HEK293 (cell line): ENCODE data around the gene RRM1.

ENCODE experiments used
- CTCF ChIA-PET: fragments of 350-600 bp; formaldehyde crosslinking; extraction: SDS; loops from one replicate; lab custom pipeline; 2021; ENCODE audit warnings: antibody characterized with exemption; lab: Yijun Ruan, JAX
- POLR2A ChIA-PET: fragments of 300-600 bp; formaldehyde crosslinking; extraction: SDS; loops from one replicate; lab custom pipeline; 2020; ENCODE audit warnings: antibody characterized with exemption, inconsistent platforms; lab: Yijun Ruan, JAX
- H3K27ac ChIP-seq: fragments of 200-500 bp; sonication (Bioruptor generic); 2 replicates; pipeline ENCODE4 v1.5.1; 2014; ENCODE audit warnings: low read depth, low read length, control low read depth, inconsistent platforms; ENCODE audit errors: extremely low read depth
- H3K36me3 ChIP-seq, 2 experiments: fragments of 200-500 bp in 1 of 2; sonication (Bioruptor generic) in 1 of 2; 1 replicate in 1 of 2; 2 replicates in 1 of 2; pipeline ENCODE4 v1.5.1; 2014 to 2017; ENCODE audit warnings: inconsistent platforms in 2 of 2, low read length in 2 of 2; ENCODE audit not compliant: control insufficient read depth in 2 of 2, insufficient read depth in 1 of 2
- H3K4me1 ChIP-seq: fragments of 200-500 bp; sonication (Bioruptor generic); 2 replicates; pipeline ENCODE4 v1.5.1; 2014; ENCODE audit warnings: mild to moderate bottlenecking, low read length, inconsistent platforms; ENCODE audit not compliant: control insufficient read depth, insufficient read depth
- H3K4me3 ChIP-seq: 2 replicates; pipeline ENCODE4 v1.5.1; 2011; ENCODE audit warnings: low read depth, mild to moderate bottlenecking, control low read depth, low read length, moderate library complexity
- H3K9me3 ChIP-seq: fragments of 200-500 bp; sonication (Bioruptor generic); 2 replicates; pipeline ENCODE4 v1.5.1; 2014; ENCODE audit warnings: low read depth, low read length, inconsistent platforms; ENCODE audit not compliant: control insufficient read depth, insufficient read depth
- MZF1 ChIP-seq: fragments of 450-650 bp; formaldehyde crosslinking; IDR thresholded peaks from 2 replicates; pipeline ENCODE4 v1.5.1; 2017; ENCODE audit warnings: missing biosample characterization, missing genetic modification characterization, borderline replicate concordance
- SALL2 ChIP-seq: fragments of 450-650 bp; formaldehyde crosslinking; IDR thresholded peaks from 2 replicates; pipeline ENCODE4 v1.5.0; 2017; ENCODE audit warnings: missing biosample characterization, mild to moderate bottlenecking, missing genetic modification characterization, borderline replicate concordance
- SETDB1 ChIP-seq: IDR thresholded peaks from one replicate; pipeline ENCODE4 v1.6.1; 2017; ENCODE audit warnings: mild to moderate bottlenecking, low read length, moderate library complexity, mixed read lengths; ENCODE audit not compliant: insufficient read length
- WT1 ChIP-seq: fragments of 450-650 bp; formaldehyde crosslinking; IDR thresholded peaks from 2 replicates; pipeline ENCODE4 v1.5.1; 2016; ENCODE audit warnings: missing biosample characterization, missing genetic modification characterization
- ZBTB17 ChIP-seq: fragments of 450-650 bp; formaldehyde crosslinking; IDR thresholded peaks from 2 replicates; pipeline ENCODE4 v1.5.1; 2016; ENCODE audit warnings: missing biosample characterization, missing genetic modification characterization
- ZBTB48 ChIP-seq: fragments of 450-650 bp; formaldehyde crosslinking; IDR thresholded peaks from 2 replicates; pipeline ENCODE4 v1.5.1; 2016; ENCODE audit warnings: missing biosample characterization, missing genetic modification characterization
- ZBTB8A ChIP-seq: fragments of 450-650 bp; formaldehyde crosslinking; IDR thresholded peaks from 2 replicates; pipeline ENCODE4 v1.5.1; 2016; ENCODE audit warnings: missing biosample characterization, missing genetic modification characterization
- ZNF10 ChIP-seq: fragments of 450-650 bp; formaldehyde crosslinking; IDR thresholded peaks from 2 replicates; pipeline ENCODE4 v1.5.1; 2017; ENCODE audit warnings: missing biosample characterization, missing genetic modification characterization
- ZNF133 ChIP-seq: fragments of 450-650 bp; formaldehyde crosslinking; IDR thresholded peaks from 2 replicates; pipeline ENCODE4 v1.5.1; 2016; ENCODE audit warnings: missing biosample characterization, missing genetic modification characterization
- ZNF2 ChIP-seq: fragments of 450-650 bp; formaldehyde crosslinking; IDR thresholded peaks from 2 replicates; pipeline ENCODE4 v1.5.1; 2016; ENCODE audit warnings: missing biosample characterization, missing genetic modification characterization
- ZNF202 ChIP-seq: fragments of 450-650 bp; formaldehyde crosslinking; IDR thresholded peaks from 2 replicates; pipeline ENCODE4 v1.5.1; 2016; ENCODE audit warnings: missing biosample characterization, missing genetic modification characterization, borderline replicate concordance
- ZNF274 ChIP-seq, 2 experiments: fragments of 200-500 bp in 1 of 2; fragments of 450-650 bp in 1 of 2; sonication (Bioruptor generic) in 1 of 2; formaldehyde crosslinking in 1 of 2; IDR thresholded peaks; 2 replicates each; pipeline versions ENCODE4 v1.5.1 to v1.6.1; 2014 to 2016; ENCODE audit warnings: borderline replicate concordance in 1 of 2, inconsistent platforms in 1 of 2, low read length in 1 of 2, missing biosample characterization in 1 of 2, missing genetic modification characterization in 1 of 2
- ZNF366 ChIP-seq: fragments of 450-650 bp; formaldehyde crosslinking; conservative IDR thresholded peaks from 2 replicates; pipeline ENCODE4 v1.5.1; 2016; ENCODE audit warnings: missing biosample characterization, missing genetic modification characterization
- ZNF514 ChIP-seq: fragments of 450-650 bp; formaldehyde crosslinking; IDR thresholded peaks from 2 replicates; pipeline ENCODE4 v1.5.1; 2016; ENCODE audit warnings: missing biosample characterization, missing genetic modification characterization
- ZNF548 ChIP-seq: fragments of 450-650 bp; formaldehyde crosslinking; IDR thresholded peaks from 2 replicates; pipeline ENCODE4 v1.5.1; 2016; ENCODE audit warnings: missing biosample characterization, missing genetic modification characterization
- ZNF549 ChIP-seq: fragments of 450-650 bp; IDR thresholded peaks from 2 replicates; pipeline ENCODE4 v1.5.1; 2018; ENCODE audit warnings: missing biosample characterization, missing genetic modification characterization, mild to moderate bottlenecking, inconsistent platforms, moderate library complexity
- ZNF558 ChIP-seq: fragments of 450-650 bp; formaldehyde crosslinking; IDR thresholded peaks from 2 replicates; pipeline ENCODE4 v1.5.1; 2016; ENCODE audit warnings: missing biosample characterization, missing genetic modification characterization
- ZNF561 ChIP-seq: fragments of 450-650 bp; IDR thresholded peaks from 2 replicates; pipeline ENCODE4 v1.5.1; 2018; ENCODE audit warnings: missing biosample characterization, missing genetic modification characterization, borderline replicate concordance
- ZNF610 ChIP-seq: fragments of 450-650 bp; formaldehyde crosslinking; IDR thresholded peaks from 2 replicates; pipeline ENCODE4 v1.5.1; 2016; ENCODE audit warnings: missing biosample characterization, missing genetic modification characterization, borderline replicate concordance
- ZNF621 ChIP-seq: fragments of 450-650 bp; formaldehyde crosslinking; IDR thresholded peaks from 2 replicates; pipeline ENCODE4 v1.5.1; 2017; ENCODE audit warnings: missing biosample characterization, missing genetic modification characterization
- TF ChIP-seq, protein P1 (sequence below): fragments of 450-650 bp; formaldehyde crosslinking; IDR thresholded peaks from 2 replicates; pipeline ENCODE4 v1.5.1; 2017; ENCODE audit warnings: missing biosample characterization, mild to moderate bottlenecking, missing genetic modification characterization, moderate library complexity
- TF ChIP-seq, protein P2 (sequence below): IDR thresholded peaks from 2 replicates; pipeline ENCODE4 v1.6.1; 2011; ENCODE audit warnings: mild to moderate bottlenecking, low read depth, low read length, borderline replicate concordance
- TF ChIP-seq, protein P3 (sequence below): fragments of 450-650 bp; formaldehyde crosslinking; IDR thresholded peaks from 2 replicates; pipeline ENCODE4 v1.5.1; 2017; ENCODE audit warnings: missing biosample characterization, missing genetic modification characterization
- TF ChIP-seq, protein P4 (sequence below): fragments of 450-650 bp; formaldehyde crosslinking; IDR thresholded peaks from 2 replicates; pipeline ENCODE4 v1.5.1; 2016; ENCODE audit warnings: missing biosample characterization, missing genetic modification characterization

Gene RRM1

DNA sequence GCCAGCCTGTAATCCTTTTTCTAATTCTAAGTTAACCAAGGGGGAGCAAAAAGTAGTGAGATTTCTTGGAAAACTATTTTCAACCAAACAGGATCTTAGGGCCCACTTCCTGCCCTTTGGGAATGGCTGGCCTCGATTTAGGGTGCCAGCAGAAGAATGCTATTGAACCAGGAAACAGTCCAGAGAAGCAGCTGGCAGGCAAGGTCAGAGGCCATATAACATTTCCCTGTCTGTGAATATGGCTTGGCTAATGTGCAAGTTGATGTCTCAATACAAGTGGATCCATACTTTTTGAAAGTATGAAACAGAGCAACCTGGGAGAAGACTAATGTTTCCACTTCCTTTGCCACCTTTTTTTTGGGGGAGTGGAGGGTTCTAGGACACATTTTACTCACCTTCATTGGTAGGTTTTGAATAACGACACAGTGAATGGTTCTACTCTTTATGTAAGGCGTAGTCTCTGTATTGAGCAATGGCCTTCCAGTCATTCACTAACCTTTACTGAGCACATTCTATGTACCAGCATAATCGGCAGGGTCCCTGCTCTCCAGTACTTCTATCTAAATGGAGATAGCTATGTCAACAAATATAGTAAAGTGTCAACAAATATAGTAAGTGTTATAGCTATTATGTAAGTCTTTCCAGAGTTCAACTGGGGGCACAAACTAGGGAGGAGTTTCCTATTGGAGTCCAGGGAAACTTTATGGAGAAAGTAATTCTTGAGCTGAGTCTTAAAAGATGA, 34.2 kb upstream of the RRM1 start:
- POLR2A ChIA-PET: no interaction called here
- Histone ChIP-seq H3K9me3 (no peaks in the 10 kb centered on the region), H3K4me1 (no peaks in the 10 kb centered on the region), H3K4me3 (no peak overlapping the region)
- no peak for TF ChIP-seq ZNF549
- peak; percentile 30 for TF ChIP-seq SETDB1
- TF ChIP-seq, all 188 proteins: peak for 1
- Histone ChIP-seq H3K27ac (no peak overlapping the region), H3K36me3 (peaks cover 0 to 25% of the 10 kb centered on the region in 2 experiments; a peak in 2 of 3 replicates)
- CTCF ChIA-PET: interaction anchor here (0.6 to 4.4 kb wide), 5 partner anchors 9 to 211 kb away, joined by 3 to 33 read pairs (median 4); partner anchors contain the start of gene STIM1

DNA sequence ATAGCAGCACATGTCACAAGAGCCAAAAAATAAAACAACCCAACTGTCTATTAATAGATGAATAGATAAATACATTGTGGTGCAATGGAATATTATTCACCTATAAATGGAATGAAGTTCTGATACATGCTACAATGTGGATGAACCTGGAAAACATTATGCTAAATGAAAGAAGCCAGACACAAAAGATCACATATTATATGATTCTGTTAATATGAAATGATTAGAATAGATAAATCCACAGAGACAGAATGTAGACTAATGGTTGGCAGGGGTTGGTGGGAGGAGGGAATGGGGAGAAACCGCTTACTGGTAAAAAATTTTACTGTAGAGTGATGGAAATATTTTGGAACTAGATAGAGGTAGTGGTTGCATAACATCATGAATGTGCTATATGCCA, 32.9 kb upstream of the RRM1 start:
- no peak for TF ChIP-seq ZNF548 (tag by site-specific recombination)
- TF ChIP-seq ZNF610 (tag by site-specific recombination): no peak
- no peak for TF ChIP-seq ZBTB17 (tag by site-specific recombination)
- TF ChIP-seq SALL2 (tag by site-specific recombination): no peak
- no peak for TF ChIP-seq ZNF514 (tag by site-specific recombination)
- Histone ChIP-seq H3K36me3 (peaks cover 0 to 25% of the 10 kb centered on the region in 2 experiments; a peak in 2 of 3 replicates), H3K4me1 (no peaks in the 10 kb centered on the region), H3K4me3 (no peak overlapping the region), H3K27ac (no peak overlapping the region), H3K9me3 (no peaks in the 10 kb centered on the region)
- ChIA-PET CTCF (interaction anchor here (4.4 kb wide), 1 partner anchor 11 kb away, joined by 33 read pairs; no protein-coding TSS in a partner anchor), POLR2A (no interaction called here)

DNA sequence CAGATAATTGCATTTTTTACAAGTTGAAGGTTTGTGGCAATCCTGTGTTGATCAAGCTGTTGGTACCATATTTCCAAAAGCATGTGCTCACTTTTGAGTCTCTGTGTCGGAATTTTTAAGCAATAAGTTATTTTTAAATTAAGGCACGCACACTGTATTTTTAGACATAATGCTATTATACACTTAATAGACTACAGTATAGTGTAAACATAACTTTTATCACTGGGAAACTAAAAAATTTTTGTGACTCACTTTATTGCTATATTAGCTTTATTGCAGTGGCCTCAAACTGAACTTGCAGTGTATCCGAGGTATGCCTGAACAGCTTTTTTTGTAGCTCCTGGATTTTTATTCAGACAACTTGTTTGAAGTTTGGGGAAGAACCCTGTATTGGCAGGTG, 31.3 kb upstream of the RRM1 start:
- Histone ChIP-seq H3K9me3 (no peaks in the 10 kb centered on the region), H3K4me1 (no peaks in the 10 kb centered on the region), H3K36me3 (peaks cover 0 to 20% of the 10 kb centered on the region in 2 experiments; a peak in 2 of 3 replicates), H3K4me3 (no peak overlapping the region), H3K27ac (no peak overlapping the region)
- ChIA-PET POLR2A (no interaction called here), CTCF (interaction anchor here (0.5 to 15.3 kb wide), 4 partner anchors 9 to 216 kb away, joined by 3 to 589 read pairs (median 10); partner anchors contain the start of genes RHOG and STIM1)
- TF ChIP-seq MZF1 (tag by site-specific recombination): no peak
- TF ChIP-seq ZNF621 (tag by site-specific recombination): no peak
- TF ChIP-seq, protein P1, sequence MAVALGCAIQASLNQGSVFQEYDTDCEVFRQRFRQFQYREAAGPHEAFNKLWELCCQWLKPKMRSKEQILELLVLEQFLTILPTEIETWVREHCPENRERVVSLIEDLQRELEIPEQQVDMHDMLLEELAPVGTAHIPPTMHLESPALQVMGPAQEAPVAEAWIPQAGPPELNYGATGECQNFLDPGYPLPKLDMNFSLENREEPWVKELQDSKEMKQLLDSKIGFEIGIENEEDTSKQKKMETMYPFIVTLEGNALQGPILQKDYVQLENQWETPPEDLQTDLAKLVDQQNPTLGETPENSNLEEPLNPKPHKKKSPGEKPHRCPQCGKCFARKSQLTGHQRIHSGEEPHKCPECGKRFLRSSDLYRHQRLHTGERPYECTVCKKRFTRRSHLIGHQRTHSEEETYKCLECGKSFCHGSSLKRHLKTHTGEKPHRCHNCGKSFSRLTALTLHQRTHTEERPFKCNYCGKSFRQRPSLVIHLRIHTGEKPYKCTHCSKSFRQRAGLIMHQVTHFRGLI (tag by site-specific recombination): no peak
- no peak for TF ChIP-seq ZNF561 (tag by site-specific recombination)
- TF ChIP-seq ZNF10: no peak
- no peak for TF ChIP-seq ZNF133 (tag by site-specific recombination)
- TF ChIP-seq ZNF2: no peak
- TF ChIP-seq ZNF514 (tag by site-specific recombination): no peak
- TF ChIP-seq, protein P2, sequence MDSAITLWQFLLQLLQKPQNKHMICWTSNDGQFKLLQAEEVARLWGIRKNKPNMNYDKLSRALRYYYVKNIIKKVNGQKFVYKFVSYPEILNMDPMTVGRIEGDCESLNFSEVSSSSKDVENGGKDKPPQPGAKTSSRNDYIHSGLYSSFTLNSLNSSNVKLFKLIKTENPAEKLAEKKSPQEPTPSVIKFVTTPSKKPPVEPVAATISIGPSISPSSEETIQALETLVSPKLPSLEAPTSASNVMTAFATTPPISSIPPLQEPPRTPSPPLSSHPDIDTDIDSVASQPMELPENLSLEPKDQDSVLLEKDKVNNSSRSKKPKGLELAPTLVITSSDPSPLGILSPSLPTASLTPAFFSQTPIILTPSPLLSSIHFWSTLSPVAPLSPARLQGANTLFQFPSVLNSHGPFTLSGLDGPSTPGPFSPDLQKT: no peak
- no peak for TF ChIP-seq WT1 (tag by site-specific recombination)
- no peak for TF ChIP-seq ZNF558 (tag by site-specific recombination)
- no peak for TF ChIP-seq ZNF366 (tag by site-specific recombination)
- TF ChIP-seq ZNF202 (tag by site-specific recombination): no peak
- no peak for TF ChIP-seq ZNF274 (IDR thresholded peaks at IDR 0.05; ENCODE audit: low read length)
- no peak for TF ChIP-seq ZNF274 (tag by site-specific recombination; IDR thresholded peaks at IDR 0.05; ENCODE audit: borderline replicate concordance)
- TF ChIP-seq ZBTB48 (tag by site-specific recombination): no peak
- TF ChIP-seq, protein P3, sequence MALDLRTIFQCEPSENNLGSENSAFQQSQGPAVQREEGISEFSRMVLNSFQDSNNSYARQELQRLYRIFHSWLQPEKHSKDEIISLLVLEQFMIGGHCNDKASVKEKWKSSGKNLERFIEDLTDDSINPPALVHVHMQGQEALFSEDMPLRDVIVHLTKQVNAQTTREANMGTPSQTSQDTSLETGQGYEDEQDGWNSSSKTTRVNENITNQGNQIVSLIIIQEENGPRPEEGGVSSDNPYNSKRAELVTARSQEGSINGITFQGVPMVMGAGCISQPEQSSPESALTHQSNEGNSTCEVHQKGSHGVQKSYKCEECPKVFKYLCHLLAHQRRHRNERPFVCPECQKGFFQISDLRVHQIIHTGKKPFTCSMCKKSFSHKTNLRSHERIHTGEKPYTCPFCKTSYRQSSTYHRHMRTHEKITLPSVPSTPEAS (tag by site-specific recombination): no peak
- TF ChIP-seq ZBTB8A (tag by site-specific recombination): no peak
- TF ChIP-seq, protein P4, sequence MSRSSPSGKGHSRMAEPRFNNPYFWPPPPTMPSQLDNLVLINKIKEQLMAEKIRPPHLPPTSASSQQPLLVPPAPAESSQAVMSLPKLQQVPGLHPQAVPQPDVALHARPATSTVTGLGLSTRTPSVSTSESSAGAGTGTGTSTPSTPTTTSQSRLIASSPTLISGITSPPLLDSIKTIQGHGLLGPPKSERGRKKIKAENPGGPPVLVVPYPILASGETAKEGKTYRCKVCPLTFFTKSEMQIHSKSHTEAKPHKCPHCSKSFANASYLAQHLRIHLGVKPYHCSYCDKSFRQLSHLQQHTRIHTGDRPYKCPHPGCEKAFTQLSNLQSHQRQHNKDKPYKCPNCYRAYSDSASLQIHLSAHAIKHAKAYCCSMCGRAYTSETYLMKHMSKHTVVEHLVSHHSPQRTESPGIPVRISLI: no peak
